Measurements from ENCODE around the gene LELP1.
"Not testable (repeated sequence)": the region's sequence is repeated elsewhere in the genome, so short reads cannot be mapped to it uniquely, and the experiment has no call there.

Gene LELP1

GRCh38 chr1:153203130-153203529 lies at the start of gene LELP1:
Gene LELP1 (plus strand): TSS chr1:153203430. CDS start chr1:153204708, 1,278 bp downstream.
- no peak for DNase-seq

DNA sequence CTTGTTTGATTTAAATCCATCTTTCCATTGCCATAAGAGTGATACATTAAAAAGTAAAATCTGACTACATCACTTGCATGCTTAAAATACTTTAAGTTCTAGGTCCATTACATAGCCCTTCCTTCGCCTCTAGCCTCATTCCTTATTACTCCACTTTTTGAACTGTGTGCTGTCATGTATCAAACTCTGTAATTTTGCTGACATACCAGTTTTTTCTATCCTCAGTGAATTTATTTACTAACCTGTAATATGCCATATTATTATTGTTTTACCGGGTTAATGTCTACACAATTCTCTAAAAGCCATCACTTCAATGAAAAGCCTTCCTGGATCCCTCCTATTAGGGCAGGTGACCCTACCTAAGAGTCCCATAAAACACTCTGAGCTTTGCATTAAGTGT lies 47.7 kb upstream of the LELP1 start:
- DNase-seq: no peak

- DNase-seq: no peak
Measured at GRCh38 chr1:153168686-153169085, 34.5 kb upstream of the LELP1 start.

DNA sequence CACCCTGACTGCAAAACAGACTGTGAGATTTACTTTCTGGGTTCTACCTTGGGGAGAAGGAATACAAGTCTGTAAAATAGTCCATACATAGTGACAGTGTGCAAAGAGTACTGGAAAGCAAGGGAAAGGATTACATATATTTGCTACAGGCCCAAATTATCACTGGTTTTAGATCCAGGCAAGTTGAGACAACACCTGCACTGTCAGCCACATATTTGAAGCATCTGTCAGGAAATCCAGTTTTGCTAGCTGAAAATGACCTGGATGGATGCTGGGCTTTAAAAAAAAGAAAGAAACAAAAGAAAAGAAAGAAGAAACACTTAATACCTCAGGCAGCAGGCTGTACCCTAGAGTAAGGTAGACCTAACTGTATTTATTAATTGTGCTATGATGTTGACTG lies 28.6 kb upstream of the LELP1 start:
- DNase-seq: no peak

- DNase-seq: no peak
Measured at GRCh38 chr1:153178922-153179321, 24.3 kb upstream of the LELP1 start.

DNA sequence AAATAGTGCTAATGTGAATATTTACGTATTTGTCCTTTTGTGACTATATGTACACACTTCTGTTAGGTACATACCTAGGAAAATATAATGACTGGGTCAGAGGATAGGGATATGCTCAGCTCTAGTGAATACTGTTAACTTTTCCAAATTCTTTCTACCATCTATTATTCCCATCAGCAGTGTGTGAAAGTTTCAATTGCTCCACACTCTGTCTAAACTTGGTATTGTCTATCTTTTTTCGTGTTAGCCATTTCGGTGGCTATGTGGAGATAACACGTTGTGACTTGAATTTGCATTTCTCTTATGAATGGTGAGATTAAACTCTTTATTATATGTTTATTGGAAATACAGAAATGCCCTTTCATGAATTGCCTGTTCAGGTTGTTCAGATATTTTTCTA lies 22.7 kb upstream of the LELP1 start:
- no peak for DNase-seq

DNA sequence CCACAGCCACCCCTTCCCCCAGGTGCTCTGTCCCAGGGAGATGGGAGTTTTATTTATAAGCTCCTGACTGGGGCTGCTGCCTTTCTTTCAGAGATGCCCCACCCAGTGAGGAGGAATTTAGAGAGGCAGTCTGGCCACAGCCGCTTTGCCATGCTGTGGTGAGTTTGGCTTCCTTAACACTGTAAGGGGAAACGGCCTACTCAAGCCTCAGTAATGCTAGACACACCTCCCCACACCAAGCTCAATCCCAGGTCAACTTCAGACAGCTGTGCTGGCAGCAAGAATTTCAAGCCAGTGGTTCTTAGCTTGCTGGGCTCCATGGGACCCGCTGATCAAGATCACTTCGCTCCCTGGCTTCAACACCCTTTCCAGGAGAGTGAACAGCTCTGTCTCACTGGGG lies 14.9 kb upstream of the LELP1 start:
- DNase-seq: not testable (repeated sequence)

GRCh38 chr1:153190373-153190772 lies 12.9 kb upstream of the LELP1 start:
- DNase-seq: peak; percentile 12 to 46

DNA sequence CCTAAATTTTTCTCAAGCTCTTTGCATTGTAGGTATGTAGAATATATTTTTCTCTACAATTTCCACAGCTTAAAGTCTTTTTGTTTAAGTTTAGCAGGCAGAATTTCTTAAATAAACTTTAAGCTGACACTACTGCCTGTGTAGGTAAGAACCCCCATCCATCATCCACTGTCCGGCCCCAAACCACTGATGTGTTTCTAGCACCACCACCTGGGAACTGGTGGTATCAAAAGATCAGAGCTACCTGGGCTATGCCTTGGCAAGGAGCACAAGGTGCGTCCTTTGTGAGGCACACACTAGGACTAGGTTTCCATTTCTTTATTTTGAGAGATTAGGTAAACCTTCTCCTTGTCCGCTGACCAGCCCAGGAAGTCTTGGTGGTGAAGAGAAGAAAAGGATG lies 10.5 kb upstream of the LELP1 start:
- DNase-seq: peak; percentile 15 to 60

DNA sequence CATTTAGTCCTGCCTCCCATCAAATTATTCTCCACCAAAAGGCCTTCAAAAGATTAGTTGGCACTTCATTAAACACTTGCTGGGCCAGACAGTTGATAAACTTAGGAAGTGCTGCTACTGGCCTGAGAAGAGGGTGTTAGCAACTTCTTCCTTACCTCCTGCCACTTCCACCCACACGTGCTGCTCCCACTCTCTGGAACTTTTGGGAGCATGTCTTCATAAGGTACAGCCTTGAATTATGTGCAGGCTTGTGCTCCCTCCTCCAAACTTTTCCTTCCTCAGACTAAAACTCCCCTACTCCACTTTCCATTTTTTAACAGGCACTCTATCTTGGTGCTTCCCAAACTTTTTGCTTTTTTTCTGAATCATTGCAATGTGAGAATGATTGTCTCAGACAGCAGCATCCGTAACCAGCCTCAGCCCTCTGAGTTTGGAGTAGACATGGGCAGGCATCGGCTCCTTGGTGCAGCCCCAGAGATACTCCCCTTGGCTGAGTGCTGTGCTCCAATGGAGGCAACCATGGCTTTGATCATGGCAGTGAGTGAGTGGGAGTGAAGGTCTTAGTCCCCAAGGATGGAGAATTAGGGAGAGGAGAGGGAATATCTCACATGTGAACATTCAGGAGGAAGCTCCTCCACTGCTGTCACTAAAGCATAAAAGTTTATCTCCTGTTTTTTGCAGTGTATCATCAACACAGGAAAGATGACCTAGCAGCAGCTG lies 8.7 kb upstream of the LELP1 start:
- no peak for DNase-seq

DNA sequence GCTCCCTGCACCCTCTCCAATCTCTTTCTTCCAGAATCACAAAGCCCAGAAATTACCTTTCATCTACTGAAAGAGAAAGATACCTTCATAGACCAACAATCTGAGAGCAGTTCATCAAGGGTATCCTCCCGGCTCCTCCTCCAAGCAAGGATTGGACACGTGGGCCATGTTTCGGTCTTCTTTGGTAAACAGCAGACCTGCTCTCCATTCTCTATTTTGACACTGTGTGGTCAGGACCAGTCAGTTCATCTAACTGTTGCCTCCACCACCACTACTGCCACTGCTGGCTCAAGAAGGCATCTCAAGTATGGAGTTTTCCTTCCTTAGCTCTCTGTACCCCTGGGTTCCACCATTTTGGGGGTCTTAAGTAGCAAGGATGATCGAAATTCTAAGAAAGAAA lies 8.0 kb upstream of the LELP1 start:
- DNase-seq: no peak

DNA sequence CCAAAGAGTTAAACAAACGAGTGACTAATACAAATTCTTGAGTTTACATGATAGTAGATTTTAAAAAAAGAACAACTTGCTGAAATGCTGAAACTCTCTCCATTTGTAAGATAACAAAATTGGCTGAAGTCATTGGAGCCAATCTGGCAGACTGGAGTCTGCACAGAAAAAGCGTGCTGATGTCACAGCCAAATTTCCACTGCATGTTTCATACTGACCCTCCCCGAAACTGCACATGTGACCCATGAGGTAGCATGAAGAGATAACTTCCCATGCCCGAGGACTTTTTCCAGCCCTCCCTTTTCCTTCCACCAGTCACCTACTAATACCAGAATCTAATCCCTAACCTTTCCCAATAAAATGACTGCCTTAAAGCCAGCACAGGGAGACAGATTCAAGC lies 1.2 kb upstream of the LELP1 start:
- DNase-seq: no peak

DNA sequence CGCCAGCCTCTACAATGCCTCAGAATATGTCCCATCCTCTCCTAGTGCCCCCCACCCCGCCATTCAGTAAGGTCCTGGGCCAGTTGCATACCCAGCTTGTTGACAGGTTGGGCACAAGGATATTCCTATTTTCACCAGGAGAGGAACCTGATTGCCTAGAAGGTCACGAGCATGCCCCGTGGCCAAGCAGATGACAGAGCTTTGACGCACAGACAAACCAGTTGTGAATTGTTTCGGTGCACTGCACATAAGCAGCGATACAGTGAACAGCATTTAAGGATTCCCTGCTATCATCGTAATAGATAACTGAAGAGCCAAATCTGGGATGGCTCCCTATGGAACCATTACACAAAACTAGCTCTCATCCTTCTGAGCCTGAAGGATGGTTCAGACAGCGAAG lies 3.4 kb downstream of the LELP1 start:
- DNase-seq: no peak

GRCh38 chr1:153210206-153210605 lies 7.0 kb downstream of the LELP1 start:
- peak; percentile 19 to 30 for DNase-seq

- DNase-seq: no peak
Measured at GRCh38 chr1:153212201-153212600, 9.0 kb downstream of the LELP1 start.

GRCh38 chr1:153213519-153213918 lies 10.3 kb downstream of the LELP1 start:
- DNase-seq: no peak

DNA sequence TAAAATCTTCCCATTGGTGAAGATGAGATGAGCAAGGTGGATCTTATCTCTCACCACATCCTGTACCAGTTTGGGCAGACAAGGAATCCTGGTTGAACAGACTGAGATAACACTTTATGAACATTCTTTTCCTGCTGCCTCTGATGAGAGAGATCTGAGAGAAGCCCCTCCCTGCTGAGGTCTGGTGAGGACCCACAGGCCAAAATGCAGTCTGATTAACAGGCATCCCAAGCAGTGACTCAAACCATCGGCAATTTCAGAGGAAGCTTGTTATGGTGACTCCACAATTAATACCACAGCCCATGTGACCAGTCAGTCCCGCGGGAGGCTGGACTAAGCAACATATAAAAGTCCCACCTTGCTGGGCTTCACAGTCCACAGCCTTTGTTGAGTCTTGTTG lies 14.0 kb downstream of the LELP1 start, which contains the start of gene PRR9:
PRR9 (plus strand) TSS at position 373 of the 400 bp plus-strand sequence. CDS start 561 bp downstream, outside the sequence.
- DNase-seq: no peak

DNA sequence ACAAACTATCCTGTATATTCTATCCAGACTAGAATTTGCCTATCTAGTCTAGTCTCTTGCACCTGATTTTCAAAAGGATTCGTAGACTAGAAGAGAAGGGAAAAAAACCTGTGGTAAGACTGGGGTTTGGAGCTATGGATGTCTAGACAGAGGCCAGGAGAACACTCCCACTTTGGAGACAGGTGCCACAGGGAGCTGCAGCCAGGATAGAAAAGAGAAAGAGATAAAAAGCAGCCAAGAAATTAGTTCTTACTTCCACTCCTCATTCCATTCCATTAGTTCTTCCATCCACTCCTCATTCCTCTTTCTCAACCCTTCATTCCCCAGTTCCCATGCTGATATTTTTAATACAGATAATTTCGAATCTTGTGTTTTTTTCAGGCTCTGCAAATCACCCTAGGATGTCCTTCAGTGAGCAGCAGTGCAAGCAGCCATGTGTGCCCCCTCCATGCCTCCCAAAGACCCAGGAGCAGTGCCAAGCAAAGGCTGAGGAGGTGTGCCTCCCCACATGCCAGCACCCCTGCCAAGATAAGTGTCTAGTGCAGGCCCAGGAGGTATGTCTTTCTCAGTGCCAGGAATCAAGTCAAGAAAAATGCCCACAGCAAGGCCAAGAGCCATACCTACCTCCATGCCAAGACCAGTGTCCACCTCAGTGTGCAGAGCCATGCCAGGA lies 14.7 kb downstream of the LELP1 start:
- no peak for DNase-seq

DNA sequence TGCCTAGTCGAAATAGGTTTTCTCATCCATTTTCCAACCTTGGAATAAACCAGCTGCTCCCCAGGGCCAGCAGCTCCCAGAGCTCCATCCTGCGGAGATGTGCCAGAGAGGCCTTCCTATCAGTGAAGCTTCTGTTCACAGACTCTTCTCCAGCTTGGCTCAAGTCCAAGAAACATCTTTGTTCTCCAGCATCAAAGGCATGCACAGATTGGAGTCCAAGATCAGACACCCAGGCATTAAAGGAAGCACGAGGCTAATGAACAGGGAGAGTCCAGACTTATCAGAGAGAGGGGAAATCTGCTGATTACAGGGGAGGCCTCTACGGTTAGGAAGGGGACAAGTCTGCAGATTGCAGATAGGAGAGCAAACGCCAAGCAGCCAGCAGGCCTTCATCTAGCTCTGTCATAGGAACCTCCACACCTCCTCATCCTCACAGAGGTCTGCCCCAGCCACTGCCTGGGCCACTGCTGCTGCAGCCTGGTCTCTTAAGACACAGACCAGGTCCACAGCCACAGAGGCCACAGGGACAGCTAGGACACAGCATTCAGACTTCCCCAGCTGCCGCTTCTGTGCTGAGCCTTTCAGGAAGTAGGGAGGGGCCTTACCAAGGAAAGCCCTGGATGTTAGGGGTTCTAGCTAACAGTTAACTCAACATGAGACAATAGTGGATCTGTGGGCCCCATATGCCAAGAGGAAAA lies 17.5 kb downstream of the LELP1 start:
- DNase-seq: no peak

- peak; percentile 65 to 79 for DNase-seq
Measured at GRCh38 chr1:153223040-153223891, 20.0 kb downstream of the LELP1 start.

GRCh38 chr1:153227810-153228209 lies 24.6 kb downstream of the LELP1 start:
- no peak for DNase-seq

DNA sequence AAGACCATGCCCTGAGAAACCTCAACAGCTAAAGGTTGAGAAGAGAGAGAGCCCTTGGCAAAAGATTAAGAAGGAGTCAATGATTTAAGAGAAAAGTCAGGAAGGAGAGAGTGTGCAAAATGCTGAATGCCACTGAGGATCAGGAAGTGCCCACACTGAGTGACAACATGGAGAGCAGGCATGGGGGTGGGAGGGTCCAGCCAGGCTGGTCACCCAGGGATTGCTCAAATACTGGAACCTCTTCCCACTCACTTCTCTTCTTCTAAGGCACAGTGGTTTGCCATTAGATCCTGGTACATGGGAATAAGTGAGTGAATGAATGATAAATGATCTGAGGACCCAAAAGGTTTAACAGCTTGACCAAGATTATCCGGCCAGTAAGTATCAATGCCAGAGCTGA lies 25.3 kb downstream of the LELP1 start:
- DNase-seq: no peak
